ENCODE results near the gene TSR3.

- no peak for TF ChIP-seq CTCF (conservative IDR thresholded peaks at IDR 0.05 in 1 of 2, IDR thresholded peaks at IDR 0.05 in 1 of 2; ENCODE audit: extremely low read depth in 1 of 2, insufficient read depth in 1 of 2, low read depth in 1 of 2, low read length in 2 of 2)
- no peak for TF ChIP-seq EZH2 (IDR thresholded peaks at IDR 0.05; ENCODE audit: borderline replicate concordance, low read length)
These were observed 27.2 kb upstream of the TSR3 start for GRCh38 chr16:1378804-1379303.

Measured in mammary epithelial cell (primary cell).